GM19397 (cell line): Measurements from ENCODE around the gene INPP5J.
"Not testable (repeated sequence)": the region's sequence is repeated elsewhere in the genome, so short reads cannot be mapped to it uniquely, and the experiment has no call there.

ENCODE experiments used
- ATAC-seq: cut with Tn5 transposase; IDR thresholded peaks from one replicate; pipeline ENCODE4 v1.9.1; 2021; ENCODE audit warnings: mild to moderate bottlenecking, moderate library complexity; ENCODE audit not compliant: unreplicated experiment

INPP5J gene

GRCh38 chr22:31143038-31143437 is 20.3 kb downstream of the INPP5J start:
- no peak for ATAC-seq

- ATAC-seq: no peak
Observed at GRCh38 chr22:31143537-31143936, 20.8 kb downstream of the INPP5J start.

DNA sequence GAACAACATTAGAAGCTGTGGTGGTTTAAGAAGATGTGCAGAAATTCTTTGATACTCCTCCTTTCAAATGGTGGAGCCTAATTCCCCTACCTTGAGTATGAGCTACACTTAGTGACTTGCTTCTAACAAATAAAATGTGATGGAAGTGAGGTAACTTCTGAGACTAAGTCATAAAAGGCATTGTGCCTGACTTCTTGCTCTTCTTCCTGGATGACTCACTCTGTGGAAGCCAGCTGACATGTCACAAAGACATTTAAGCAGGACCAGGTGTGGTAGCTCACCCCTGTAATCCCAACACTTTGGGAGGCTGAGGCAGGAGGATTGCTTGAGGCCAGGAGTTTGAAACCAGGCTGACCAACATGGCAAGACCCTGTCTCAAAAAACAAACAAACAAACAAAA is 21.5 kb downstream of the INPP5J start:
- ATAC-seq: no peak

GRCh38 chr22:31148488-31148887 is 25.7 kb downstream of the INPP5J start:
- ATAC-seq: no peak

- no peak for ATAC-seq
Observed at GRCh38 chr22:31148953-31149627, 26.3 kb downstream of the INPP5J start.

- ATAC-seq: no peak
Observed at GRCh38 chr22:31150615-31151014, 27.8 kb downstream of the INPP5J start.

- no peak for ATAC-seq
Observed at GRCh38 chr22:31151872-31152271, 29.1 kb downstream of the INPP5J start.

DNA sequence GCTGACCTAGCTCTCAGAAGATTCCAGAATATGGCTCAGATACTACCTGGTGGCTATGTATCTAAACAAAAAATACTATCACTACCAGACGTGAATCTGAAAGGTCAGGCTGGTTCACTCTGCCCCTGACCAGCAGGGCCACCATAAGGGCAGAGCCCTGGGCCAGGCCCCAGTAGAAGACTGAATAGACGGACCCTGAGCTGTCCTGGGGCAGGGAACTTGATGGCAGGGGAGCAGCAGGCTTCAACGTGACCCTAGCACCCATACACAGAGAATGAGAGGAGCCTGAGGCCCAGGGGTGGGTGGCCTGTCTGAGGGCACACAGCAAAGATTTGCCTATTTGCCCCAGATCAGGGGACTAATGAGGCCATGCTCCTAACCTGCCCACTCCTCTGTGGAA is 30.6 kb downstream of the INPP5J start:
- no peak for ATAC-seq

- no peak for ATAC-seq
Observed at GRCh38 chr22:31154975-31155374, 32.2 kb downstream of the INPP5J start.

GRCh38 chr22:31155422-31155821 is 32.7 kb downstream of the INPP5J start:
- no peak for ATAC-seq

DNA sequence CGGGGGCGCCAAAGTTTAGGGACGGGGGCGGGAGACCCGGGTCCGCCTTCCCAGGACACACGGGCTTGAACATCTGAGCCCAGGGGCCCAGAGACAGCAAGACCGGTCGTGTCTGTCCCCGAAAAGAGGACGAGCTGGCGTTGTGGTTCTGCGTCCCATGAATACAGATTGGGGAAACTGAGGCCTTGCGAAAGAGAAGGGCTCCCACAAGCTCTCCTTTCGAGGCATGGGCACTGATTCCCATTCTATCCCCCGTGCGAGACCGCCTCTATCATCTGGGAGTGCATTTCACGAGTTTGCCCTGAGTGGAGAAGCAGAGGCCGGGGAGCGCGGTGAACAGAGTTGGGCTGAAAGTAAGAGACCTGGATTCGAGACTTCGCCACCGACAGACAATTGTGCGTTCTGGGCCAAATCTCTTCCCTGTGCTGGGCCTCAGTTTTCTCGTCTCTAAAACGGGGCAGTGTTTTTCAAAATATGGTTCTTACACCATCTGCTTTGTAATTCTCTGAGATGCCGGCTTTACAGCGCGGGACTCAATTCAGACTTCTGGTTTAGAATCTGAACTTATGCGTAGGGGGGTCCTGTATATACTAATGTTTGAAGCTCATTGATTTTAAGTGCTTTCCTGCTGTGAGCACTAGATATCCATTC is 37.7 kb downstream of the INPP5J start:
- ATAC-seq: no peak

- ATAC-seq: no peak
Observed at GRCh38 chr22:31161386-31161785, 38.6 kb downstream of the INPP5J start.

DNA sequence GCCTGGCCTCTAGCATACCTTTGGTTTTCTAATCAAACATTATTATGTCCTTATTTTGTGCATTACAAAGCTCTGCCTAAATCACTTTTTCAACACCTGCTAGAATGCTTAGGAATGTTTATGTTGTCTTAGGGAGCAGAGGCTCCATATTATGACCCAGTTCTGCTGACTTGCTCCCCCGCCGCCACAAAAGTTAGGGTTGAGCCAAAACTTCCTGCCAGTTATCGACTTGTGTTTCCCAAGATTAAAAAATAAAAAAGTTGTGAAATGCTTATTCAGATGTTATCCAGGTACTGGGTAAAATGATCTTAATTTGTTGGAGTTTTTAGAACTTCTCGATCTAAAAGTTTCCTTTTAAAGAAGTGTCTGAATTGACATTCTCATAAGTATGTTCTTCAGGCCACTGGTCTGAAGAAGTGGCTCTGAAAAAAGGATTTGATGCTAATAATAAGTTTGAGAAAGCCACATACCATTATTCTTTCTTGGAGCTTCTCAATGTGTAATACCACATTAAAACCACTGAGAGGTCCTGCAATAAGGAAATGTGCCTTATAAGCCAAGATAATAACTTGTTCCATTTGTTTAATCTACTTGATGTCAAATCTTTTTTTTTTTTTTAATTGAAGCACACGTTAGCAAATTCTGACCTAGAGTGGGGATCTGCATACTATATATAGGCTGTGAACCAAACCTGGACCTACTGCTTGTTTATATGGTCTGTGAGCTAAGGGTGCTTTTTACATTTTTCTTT is 39.4 kb downstream of the INPP5J start:
- ATAC-seq: no peak

GRCh38 chr22:31170971-31171370 is 48.2 kb downstream of the INPP5J start:
- ATAC-seq: no peak

GRCh38 chr22:31171734-31172133 is 49.0 kb downstream of the INPP5J start:
- not testable (repeated sequence) for ATAC-seq

DNA sequence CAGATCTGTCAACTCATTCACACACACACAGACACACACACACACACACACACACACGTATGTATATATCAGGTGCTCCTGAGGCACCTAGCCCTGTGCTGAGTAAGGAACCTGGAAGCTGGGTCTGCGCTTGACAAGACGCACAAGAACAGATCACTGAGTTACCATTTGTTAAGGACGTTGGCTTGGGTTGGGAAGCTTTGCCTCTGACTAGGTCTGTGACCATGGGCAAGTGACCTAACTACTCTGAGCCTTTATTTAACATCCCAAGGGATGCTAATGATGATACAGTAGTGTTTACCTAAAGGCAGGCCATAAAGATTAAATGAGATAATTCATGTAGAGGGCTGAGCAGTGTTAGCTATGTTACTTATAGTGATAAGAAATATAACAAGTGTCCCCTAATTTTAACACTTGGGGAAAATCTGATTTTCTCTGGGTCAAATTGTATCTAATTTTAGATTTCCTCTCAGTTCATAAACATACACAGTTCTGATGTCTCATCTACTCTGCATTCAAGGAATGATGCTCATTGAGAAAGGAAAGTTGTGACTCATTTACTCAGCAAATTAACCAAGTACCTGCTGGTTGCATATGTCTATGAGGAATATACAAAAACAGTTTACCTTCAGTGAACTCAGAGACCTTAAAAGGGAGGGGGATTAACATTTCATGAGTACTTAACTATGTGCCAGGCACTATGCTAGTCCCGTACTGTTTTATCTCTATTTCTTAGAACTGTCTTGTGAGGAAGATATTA is 50.8 kb downstream of the INPP5J start:
- no peak for ATAC-seq

- no peak for ATAC-seq
Observed at GRCh38 chr22:31176923-31177322, 54.2 kb downstream of the INPP5J start.

DNA sequence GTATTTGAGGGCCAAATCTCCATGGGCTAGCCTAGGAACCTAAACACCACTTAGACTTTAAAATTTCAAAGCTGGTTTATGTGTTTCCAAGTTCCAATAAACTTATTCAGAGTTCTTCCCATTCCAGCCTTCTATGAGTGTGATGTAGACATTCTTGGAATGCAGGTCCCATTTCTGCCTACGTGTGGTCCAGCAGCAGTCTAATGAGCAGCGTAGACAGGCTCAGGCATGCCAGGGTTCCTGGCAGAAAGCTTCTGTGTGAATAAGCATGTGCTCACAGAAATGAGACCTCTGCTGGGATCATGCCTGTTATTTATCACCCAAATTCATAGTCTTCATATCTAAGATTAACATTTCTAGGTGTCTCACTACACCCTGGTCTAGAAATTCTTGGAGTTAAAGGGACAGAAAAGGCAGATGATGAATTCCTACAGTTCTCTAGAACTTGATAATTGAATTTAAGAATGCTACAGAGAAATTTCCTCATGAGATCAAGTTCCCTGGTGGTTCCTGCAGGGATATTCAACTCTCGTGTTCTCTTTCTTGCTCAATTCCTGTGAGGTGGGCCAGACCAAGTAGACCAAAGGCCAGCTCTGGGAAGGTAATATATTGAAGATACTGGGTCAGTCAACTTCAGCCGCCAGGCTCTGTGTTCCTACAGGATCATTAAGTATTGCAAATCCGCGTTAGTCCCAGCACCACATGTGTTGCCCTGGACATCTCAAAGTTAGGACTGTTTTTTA is 54.8 kb downstream of the INPP5J start:
- no peak for ATAC-seq

GRCh38 chr22:31178859-31179258 is 56.1 kb downstream of the INPP5J start:
- no peak for ATAC-seq

DNA sequence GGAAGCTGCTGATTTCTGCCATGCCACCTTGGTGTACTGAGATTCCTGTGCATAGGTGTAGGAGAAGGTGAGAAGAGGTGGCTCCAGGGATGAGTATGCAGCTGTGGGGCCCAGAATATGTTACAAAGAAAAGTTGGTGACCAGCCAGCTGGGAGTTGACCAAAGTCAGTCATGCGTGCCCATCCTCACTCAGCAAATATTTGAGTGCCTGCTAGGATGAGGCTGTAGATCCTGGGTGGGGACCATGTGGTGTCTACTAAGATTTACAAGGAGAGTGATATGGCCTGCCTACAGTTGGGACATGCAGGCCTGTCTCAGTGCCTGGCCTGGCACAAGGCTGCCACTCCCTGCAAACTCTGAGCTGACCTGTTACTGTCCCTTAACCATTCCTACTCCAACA is 56.6 kb downstream of the INPP5J start:
- no peak for ATAC-seq

- ATAC-seq: no peak
Observed at GRCh38 chr22:31184015-31184414, 61.2 kb downstream of the INPP5J start.
